AG04449 (cell line): ENCODE data around the gene MRPL49.

Source experiments
- CTCF ChIA-PET: fragments of 350-600 bp; formaldehyde crosslinking; extraction: SDS; loops from one replicate; lab custom pipeline; 2021; ENCODE audit warnings: antibody characterized with exemption; lab: Yijun Ruan, JAX
- POLR2A ChIA-PET: fragments of 400-600, 350-600 bp; formaldehyde crosslinking; extraction: SDS; loops from one replicate; lab custom pipeline; 2020; ENCODE audit warnings: antibody characterized with exemption, inconsistent platforms; lab: Yijun Ruan, JAX
- DNase-seq: peaks from one replicate; pipeline ENCODE4 v3.0.0-alpha.2; 2010; ENCODE audit warnings: low read depth, low spot score
- H3K4me3 ChIP-seq: 2 replicates; pipeline ENCODE4 v1.5.1; 2011; ENCODE audit warnings: low read depth, mild to moderate bottlenecking, control low read depth, low read length
- TF ChIP-seq, protein P1 (sequence below): IDR thresholded peaks from one replicate; pipeline ENCODE4 v1.5.1; 2011; ENCODE audit warnings: mild to moderate bottlenecking, moderate library complexity, low read length, control low read depth, inconsistent platforms; ENCODE audit not compliant: insufficient read depth; ENCODE audit errors: missing control alignments

The MRPL49 gene

DNA sequence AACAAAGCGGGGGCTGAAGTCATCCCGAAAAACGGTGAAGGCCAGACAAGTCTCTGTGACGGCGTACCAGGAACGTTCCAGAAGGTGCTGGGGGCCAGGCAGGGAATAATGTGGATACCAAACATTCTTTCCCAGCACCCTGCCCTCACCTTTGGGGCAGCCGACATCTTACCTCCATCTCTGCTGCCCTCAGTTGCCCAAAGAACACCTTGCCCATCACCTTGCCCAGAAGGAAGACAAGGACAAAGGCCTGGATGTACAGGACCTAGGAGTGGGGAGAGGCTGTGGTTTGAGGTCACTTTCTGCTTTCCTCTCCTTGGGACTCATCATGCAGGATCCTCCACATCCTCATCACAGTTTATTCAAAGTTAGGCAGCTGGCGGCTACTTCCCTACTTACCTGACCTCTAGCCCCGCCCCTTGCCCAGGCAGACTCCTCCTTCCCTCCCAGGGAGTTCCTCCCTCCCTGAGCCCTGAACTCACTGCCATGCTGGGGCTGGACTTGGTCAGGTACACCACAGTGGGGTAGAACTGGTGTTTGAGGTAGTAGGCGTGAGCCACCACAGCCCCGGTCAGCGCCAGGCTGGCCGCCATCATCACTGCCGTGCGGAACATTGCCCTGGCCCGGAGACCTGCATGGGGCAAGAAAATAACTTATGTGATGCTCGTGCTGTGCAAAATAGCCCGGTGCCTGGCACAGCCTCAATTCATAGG lies 11.0 kb downstream of the MRPL49 start:
- CTCF ChIA-PET, result interaction anchor here (1.0 to 1.3 kb wide), 2 partner anchors 15 to 22 kb away, joined by 4 read pairs; no protein-coding TSS in a partner anchor
- DNase-seq, result no peak
- TF ChIP-seq, protein P1, sequence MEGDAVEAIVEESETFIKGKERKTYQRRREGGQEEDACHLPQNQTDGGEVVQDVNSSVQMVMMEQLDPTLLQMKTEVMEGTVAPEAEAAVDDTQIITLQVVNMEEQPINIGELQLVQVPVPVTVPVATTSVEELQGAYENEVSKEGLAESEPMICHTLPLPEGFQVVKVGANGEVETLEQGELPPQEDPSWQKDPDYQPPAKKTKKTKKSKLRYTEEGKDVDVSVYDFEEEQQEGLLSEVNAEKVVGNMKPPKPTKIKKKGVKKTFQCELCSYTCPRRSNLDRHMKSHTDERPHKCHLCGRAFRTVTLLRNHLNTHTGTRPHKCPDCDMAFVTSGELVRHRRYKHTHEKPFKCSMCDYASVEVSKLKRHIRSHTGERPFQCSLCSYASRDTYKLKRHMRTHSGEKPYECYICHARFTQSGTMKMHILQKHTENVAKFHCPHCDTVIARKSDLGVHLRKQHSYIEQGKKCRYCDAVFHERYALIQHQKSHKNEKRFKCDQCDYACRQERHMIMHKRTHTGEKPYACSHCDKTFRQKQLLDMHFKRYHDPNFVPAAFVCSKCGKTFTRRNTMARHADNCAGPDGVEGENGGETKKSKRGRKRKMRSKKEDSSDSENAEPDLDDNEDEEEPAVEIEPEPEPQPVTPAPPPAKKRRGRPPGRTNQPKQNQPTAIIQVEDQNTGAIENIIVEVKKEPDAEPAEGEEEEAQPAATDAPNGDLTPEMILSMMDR, result no peak
- POLR2A ChIA-PET, result interaction anchor here (1.9 to 3.1 kb wide), 2 partner anchors 11 to 15 kb away, joined by 7 to 20 read pairs; partner anchors contain the start of genes FAU, MRPL49 and ZNHIT2
- peak overlapping the region; percentile 95 for H3K4me3 ChIP-seq

DNA sequence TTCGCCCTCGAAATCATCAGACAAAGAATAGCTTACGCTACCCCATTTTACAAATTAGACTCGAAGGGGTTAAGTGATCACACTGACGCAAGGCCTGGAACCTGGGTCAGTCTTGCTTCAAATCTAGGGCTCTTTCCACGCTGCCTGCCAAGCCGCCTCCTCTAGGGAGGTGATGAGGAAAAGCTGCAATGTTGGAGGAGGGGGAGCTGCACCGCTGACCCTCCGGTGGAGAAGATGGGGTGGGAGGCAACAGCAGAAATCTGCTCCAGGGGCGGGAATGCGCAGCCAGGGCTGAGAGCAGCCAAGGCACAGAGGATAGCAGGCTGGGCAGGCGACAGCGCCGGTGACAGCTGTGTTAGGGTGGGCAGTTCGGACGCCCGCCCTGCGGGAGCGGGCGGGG lies 11.6 kb downstream of the MRPL49 start:
- no peak for DNase-seq
- TF ChIP-seq, protein P1, result no peak
- CTCF ChIA-PET, result interaction anchor here (1.0 kb wide), 2 partner anchors 12 to 23 kb away, joined by 4 read pairs; partner anchors contain the start of genes FAU and MRPL49
- POLR2A ChIA-PET, result interaction anchor here (1.4 to 3.1 kb wide), 3 partner anchors 12 to 16 kb away, joined by 4 to 20 read pairs (median 7); partner anchors contain the start of genes FAU, MRPL49 and ZNHIT2
- H3K4me3 ChIP-seq, result peak overlapping the region; percentile 95

DNA sequence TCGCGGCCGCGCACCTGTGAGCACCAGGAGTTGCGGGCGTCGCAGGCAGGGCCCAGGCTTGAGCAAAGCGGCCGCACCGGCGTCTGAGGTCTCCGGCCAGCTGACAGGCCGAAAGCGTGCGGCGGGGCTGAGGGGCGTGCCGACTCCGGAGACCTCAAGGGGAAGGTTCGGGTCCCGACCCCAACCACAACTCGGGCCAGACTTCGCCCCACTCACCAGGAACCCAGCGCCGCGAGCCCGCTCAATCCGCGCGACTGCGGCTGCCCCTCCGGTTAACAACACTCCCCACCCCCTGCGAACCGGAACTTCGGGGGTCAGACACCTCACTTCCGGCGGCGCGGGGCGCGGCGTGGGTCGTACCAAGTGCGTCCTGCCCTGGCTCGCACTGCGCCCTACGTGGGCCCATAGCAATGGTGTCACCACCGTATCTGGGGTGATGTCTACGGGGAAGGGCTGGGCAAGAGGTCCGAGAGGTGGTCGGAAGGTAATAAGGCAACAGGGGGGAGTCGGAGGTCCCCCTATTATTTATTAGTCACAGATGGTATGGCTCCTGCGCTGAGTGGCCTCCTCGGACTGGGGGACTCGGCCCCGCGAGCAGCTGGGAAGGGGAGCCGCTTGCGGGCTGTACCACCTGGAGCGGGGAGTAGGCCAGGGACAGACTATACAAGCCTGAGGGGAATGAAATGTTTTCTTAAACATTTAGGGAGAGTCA lies 12.3 kb downstream of the MRPL49 start, which contains the start of gene SYVN1:
TSS of gene SYVN1 (minus strand) at position 280 of the 712 bp plus-strand sequence. CDS start 918 bp downstream, outside the sequence.
- ChIA-PET CTCF (interaction anchor here (0.8 to 2.4 kb wide), 10 partner anchors 13 to 287 kb away, joined by 3 to 11 read pairs (median 4); partner anchors contain the start of genes FAU, MRPL49 and ZNHIT2), POLR2A (interaction anchor here (0.9 to 3.1 kb wide), 9 partner anchors 9 to 47 kb away, joined by 3 to 20 read pairs (median 4); partner anchors contain the start of genes CAPN1, FAU, MRPL49 and ZNHIT2)
- peak; percentile 40 for DNase-seq
- TF ChIP-seq, protein P1, result no peak
- H3K4me3 ChIP-seq, result peak within 1 kb of the TSS; percentile 95

DNA sequence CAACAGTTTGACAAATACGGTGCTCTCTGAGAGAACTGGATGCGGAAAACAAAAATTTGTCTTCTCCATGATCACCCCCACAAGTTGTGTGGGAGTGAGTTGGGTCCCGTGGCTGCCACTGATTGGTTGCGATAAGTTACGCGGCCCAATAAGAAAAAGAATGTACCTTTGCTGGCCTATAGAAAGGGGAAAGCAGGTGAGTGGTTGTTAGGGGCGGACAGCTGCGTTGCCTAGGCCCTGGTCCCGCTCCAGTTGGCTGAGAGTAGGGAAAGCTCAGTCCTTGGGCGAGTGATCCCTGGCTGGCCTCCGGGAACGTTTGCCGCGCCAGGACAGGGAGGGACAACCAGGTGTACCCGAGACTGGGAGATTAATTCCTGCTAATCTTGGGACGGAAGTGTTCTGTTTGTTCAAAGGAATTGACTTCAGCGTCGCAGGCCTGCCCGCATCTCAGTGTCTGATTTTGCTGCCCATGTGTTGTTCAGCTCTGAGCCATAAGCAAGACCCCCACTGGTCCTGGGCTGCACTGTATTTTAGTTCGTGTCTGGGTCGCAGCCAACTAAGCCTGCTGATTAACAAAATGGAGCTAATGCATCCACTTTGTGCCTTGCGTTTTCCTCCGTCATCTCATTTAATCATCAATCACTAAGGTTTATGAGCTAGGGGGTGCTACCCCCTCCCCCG lies 13.0 kb downstream of the MRPL49 start:
- H3K4me3 ChIP-seq, result peak overlapping the region; percentile 95
- POLR2A ChIA-PET, result interaction anchor here (0.5 to 3.1 kb wide), 11 partner anchors 10 to 289 kb away, joined by 3 to 20 read pairs (median 4); partner anchors contain the start of genes CAPN1, FAU, MRPL49 and NEAT1
- DNase-seq, result peak; percentile 87
- CTCF ChIA-PET, result interaction anchor here (0.8 to 2.4 kb wide), 8 partner anchors 13 to 287 kb away, joined by 3 to 11 read pairs (median 4); partner anchors contain the start of gene ZNHIT2
- TF ChIP-seq, protein P1, result no peak

DNA sequence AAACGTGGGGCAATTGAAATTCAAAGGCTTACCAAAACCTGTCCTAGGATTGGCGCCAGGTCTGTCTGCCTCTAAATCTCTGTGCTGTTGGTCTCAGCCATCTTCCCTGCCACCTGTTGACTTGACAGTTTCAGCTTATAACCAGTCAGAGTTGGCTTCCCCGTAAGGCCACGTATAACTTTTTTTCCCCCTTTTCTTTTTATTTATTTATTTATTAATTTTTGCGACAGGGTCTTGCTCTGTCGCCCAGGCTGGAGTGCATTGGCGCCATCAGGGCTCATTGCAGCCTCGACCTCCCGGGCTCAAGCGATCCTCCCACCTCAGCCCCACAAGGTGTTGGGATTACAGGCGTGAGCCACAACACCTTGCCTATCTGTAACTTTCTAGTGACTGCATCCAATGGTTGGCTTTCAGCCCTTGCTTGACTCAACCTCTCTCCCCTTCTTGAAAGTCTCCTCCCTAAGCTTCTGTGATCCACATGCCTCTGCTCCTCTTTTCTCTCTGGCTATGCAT lies 13.6 kb downstream of the MRPL49 start:
- DNase-seq, result no peak
- ChIA-PET POLR2A (interaction anchor here (0.5 to 3.1 kb wide), 9 partner anchors 10 to 290 kb away, joined by 3 to 20 read pairs (median 4); partner anchors contain the start of genes CAPN1, FAU, MRPL49 and NEAT1), CTCF (interaction anchor here (0.8 to 2.4 kb wide), 7 partner anchors 12 to 194 kb away, joined by 3 to 11 read pairs (median 4); partner anchors contain the start of genes TM7SF2 and ZNHIT2)
- peak overlapping the region; percentile 95 for H3K4me3 ChIP-seq
- TF ChIP-seq, protein P1, result no peak
